ENCODE data around the gene KRTAP4-9. TPM values are rescaled to one million over a fixed set of nuclear protein-coding genes. Genes with fewer than 3 reads are reported as not detected.
"Not testable (repeated sequence)": the region's sequence is repeated elsewhere in the genome, so short reads cannot be mapped to it uniquely, and the experiment has no call there.

Gene KRTAP4-9
- total and polyA plus RNA-seq, 8 donors: not detected

GRCh38 chr17:41098481-41098880, 6.7 kb upstream of the KRTAP4-9 start:
- H3K4me1 ChIP-seq: no peaks in the 10 kb centered on the region
- intact Hi-C loops (cut with DNase I; ENCODE audit: low total_unique reads): no loop called here
- peaks cover 0 to 9% (median 0%) of the 10 kb centered on the region in 3 donors for H3K27me3 ChIP-seq
- TF ChIP-seq CTCF (IDR thresholded peaks at IDR 0.05) (no peak), EP300 (IDR thresholded peaks at IDR 0.05) (no peak), POLR2AphosphoS5 (IDR thresholded peaks at IDR 0.05) (no peak), POLR2A (IDR thresholded peaks at IDR 0.05) (no peak)
- H3K36me3 ChIP-seq: no peaks in the 10 kb centered on the region
- no peak overlapping the region for H3K27ac ChIP-seq
- no peaks in the 10 kb centered on the region for H3K9me3 ChIP-seq
- DNase-seq: no peak
- no peak overlapping the region for H3K4me3 ChIP-seq
- WGBS, 5 donors: 78 to 90% (median 81%) methylated on average over 6 of the region's 6 CpGs

DNA sequence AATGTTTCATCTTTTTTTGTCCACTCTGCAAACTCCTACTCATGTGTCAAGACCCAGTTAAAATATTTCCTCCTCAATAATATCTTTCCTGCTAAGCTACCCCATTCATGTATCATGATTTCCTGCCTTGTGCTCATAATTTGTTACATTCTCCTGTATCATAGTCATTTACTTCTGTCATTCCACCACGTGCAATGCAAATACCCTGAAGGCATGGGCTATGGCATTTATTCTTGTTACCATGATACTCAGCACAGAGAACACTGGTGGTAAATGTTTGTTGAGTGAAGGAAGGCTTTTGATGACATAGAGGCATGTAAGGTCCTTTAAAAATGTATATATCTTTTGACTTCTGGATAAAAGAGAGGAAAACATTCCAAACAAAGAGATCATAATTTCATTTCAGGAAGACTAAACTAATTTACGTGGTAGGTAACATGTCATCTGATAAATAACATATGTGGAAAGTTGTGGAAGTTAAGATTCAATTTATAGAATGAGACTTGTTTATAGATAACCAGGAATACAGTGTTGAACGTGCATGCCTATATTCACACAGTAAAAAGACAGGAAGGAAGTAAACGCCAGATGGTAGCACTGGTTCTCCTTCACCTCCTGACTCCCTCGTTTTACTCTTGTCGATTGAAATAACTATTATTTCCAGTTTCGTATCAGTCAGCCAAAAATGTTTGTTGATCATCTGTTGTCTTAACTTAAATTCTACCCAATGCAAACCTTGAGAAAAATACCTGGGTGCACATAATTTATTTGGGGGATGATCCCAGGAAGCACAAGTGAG, 5.3 kb upstream of the KRTAP4-9 start:
- DNase-seq; H3K27ac ChIP-seq; intact Hi-C loops (cut with DNase I; ENCODE audit: low total_unique reads); H3K4me1 ChIP-seq; H3K9me3 ChIP-seq; H3K27me3 ChIP-seq; H3K4me3 ChIP-seq; H3K36me3 ChIP-seq: not testable (repeated sequence)
- 47 to 64% (median 60%) methylated on average over 7 of the region's 7 CpGs for WGBS, 5 donors

DNA sequence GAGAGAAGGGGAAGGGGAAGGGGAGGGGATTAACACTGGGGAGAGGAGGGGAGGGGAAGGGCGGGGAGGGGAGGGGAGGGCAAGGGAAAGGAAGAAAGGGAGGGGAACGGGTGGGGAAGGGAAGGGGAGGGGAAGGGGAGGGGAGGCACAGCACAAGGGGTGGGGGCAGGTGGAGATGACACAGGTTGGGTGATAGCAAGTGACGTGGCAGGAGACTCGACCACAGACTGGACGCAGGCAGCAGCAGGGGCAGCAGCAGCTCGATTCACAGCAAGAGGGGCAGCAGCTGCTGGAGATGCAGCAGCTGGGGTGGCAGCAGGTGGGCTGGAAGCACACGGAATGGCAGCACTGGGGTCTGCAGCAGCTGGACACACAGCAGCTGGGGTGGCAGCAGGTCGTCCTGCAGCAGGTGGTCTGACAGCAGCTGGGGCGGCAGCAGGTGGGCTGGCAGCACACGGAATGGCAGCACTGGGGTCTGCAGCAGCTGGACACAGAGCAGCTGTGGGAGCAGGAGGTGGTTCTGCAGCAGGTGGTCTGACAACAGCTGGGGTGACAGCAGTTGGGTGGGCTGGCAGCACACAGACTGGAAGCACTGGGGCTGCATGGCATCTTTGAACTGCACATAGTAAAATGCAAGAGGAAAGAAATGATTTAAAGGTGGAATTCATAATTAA, 3.5 kb upstream of the KRTAP4-9 start, which contains the start of gene KRTAP4-16:
Gene KRTAP4-16 (minus strand): TSS at position 624 of the 674 bp plus-strand sequence. CDS start 0 bp downstream, at position 624.
- no peak for TF ChIP-seq CTCF (IDR thresholded peaks at IDR 0.05)
- no peak for TF ChIP-seq EP300 (IDR thresholded peaks at IDR 0.05)
- TF ChIP-seq POLR2AphosphoS5 (IDR thresholded peaks at IDR 0.05): no peak
- no peak for TF ChIP-seq POLR2A (IDR thresholded peaks at IDR 0.05)
- Histone ChIP-seq H3K27ac (no peak within 1 kb of the TSS), H3K9me3 (no peaks in the 10 kb centered on the region), H3K4me1 (no peaks in the 10 kb centered on the region), H3K4me3 (no peak within 1 kb of the TSS), H3K27me3 (peaks cover 0 to 9% (median 0%) of the 10 kb centered on the region in 3 donors), H3K36me3 (no peaks in the 10 kb centered on the region)
- WGBS, 5 donors: 39 to 66% (median 59%) methylated on average over 4 to 10 of the region's 10 CpGs
- intact Hi-C loops (cut with DNase I; ENCODE audit: low total_unique reads): no loop called here
- no peak for DNase-seq

DNA sequence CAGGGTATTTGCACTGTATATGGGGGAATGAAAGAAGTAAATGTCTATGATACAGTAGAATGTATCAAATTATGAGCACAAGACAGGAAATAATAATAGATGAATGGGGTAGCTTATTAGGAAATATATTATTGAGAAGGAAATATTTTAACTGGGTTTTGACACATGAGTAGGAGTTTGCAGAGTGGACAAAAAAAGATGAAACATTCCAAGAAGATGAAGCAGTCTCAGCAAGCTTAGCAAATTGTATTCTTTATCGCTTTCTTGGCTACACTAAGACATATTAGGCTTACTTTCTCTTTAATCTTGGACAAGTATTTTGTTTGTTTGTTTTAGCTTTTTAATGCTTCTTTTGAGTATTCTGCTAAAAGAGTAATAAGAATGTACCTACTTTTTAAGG, 1.3 kb upstream of the KRTAP4-9 start:
- 78 to 97% (median 86%) methylated on average over 1 of the region's 1 CpG for WGBS, 5 donors
- Histone ChIP-seq H3K27me3 (peaks cover 0 to 5% (median 0%) of the 10 kb centered on the region in 3 donors), H3K4me1 (peaks cover 0 to 5% (median 2%) of the 10 kb centered on the region in 4 donors), H3K9me3 (no peaks in the 10 kb centered on the region), H3K27ac (no peak overlapping the region), H3K4me3 (no peak overlapping the region), H3K36me3 (no peaks in the 10 kb centered on the region)
- TF ChIP-seq POLR2A (IDR thresholded peaks at IDR 0.05) (no peak), POLR2AphosphoS5 (IDR thresholded peaks at IDR 0.05) (no peak), CTCF (IDR thresholded peaks at IDR 0.05) (no peak), EP300 (IDR thresholded peaks at IDR 0.05) (no peak)
- DNase-seq: no peak
- intact Hi-C loops (cut with DNase I; ENCODE audit: low total_unique reads): no loop called here

DNA sequence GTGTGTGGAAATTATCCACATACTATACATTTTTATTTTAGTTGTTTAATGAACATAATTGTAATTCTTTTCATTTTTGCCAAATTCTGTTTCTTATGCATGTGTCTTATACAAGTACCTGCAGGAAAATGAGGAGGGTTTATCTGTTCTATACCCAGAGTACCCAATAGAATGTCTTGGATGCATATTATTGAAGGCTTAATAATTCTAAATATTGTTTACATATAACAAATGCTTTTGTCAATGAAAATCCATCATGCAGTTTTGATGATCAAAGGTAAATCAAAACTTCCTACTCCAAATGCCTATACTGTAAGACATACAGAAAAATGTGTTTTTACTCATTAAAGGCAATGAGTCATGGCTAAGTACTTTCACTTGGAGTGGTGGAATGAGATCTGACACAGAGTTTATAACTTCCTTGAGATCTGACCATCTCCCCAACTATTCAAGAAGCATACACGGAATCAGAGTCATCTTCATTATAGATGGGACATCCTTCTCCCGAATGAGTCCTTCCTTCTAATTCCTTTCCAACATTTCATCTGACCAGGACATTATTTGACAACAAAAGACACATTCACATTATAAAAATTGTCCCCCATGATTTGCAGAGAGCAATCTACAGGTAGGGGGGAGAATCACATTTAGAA, 677 bp upstream of the KRTAP4-9 start:
- 79 to 90% (median 86%) methylated on average over 2 of the region's 2 CpGs for WGBS, 5 donors
- intact Hi-C loops (cut with DNase I; ENCODE audit: low total_unique reads): not testable (repeated sequence)

More for the DNA sequence above, 677 bp upstream of the KRTAP4-9 start:
- H3K9me3 ChIP-seq, DNase-seq, H3K27ac ChIP-seq, H3K27me3 ChIP-seq, H3K36me3 ChIP-seq, H3K4me3 ChIP-seq, H3K4me1 ChIP-seq: not testable (repeated sequence)
